Left ventricle myocardium inferior (tissue), 1 donor: ENCODE measurements around the gene ITIH5. TPM values are rescaled to one million over a fixed set of nuclear protein-coding genes. Genes with fewer than 3 reads are reported as not detected.
"Not testable (repeated sequence)": the region's sequence is repeated elsewhere in the genome, so short reads cannot be mapped to it uniquely, and the experiment has no call there.

ENCODE experiments used
- DNase-seq: peaks from one replicate; pipeline ENCODE4 v3.0.0-alpha.2; 2020
- H3K27ac ChIP-seq: fragments of 200-600 bp; replicated peaks from 2 replicates; pipeline ENCODE4 v1.8.0; 2021
- H3K27me3 ChIP-seq: fragments of 200-600 bp; 2 replicates; pipeline ENCODE4 v1.8.0; 2021; ENCODE audit warnings: low read depth
- H3K36me3 ChIP-seq: fragments of 200-600 bp; 2 replicates; pipeline ENCODE4 v1.8.0; 2021
- H3K4me1 ChIP-seq: fragments of 200-600 bp; 2 replicates; pipeline ENCODE4 v1.8.0; 2021
- H3K4me3 ChIP-seq: fragments of 200-600 bp; 2 replicates; pipeline ENCODE4 v1.8.0; 2021; ENCODE audit warnings: mild to moderate bottlenecking, moderate library complexity
- H3K9me3 ChIP-seq: fragments of 200-600 bp; replicated peaks from 2 replicates; pipeline ENCODE4 v1.8.0; 2021
- intact Hi-C: fragments of 100-400 bp; cut with micrococcal nuclease; formaldehyde crosslinking; loops from one replicate; pipeline ENCODE4 v1.11.0; 2022
- long read RNA-seq: library from polyadenylated mRNA; unstranded; transcript quantifications from one replicate; pipeline ENCODE4 v2.0.0, GENCODE V29; 2021
- total RNA-seq: library from RNA; stranded (reverse); fragmentation: NEBNext Ultra II Directional; extraction: Animal tissue kit (Norgen Biotek cat#: 25700); gene quantifications from one replicate; pipeline ENCODE4 v1.2.1, GENCODE V29; 2021
- TF ChIP-seq, protein P1 (sequence below): fragments of 200-600 bp; IDR thresholded peaks from 2 replicates; pipeline ENCODE4 v1.8.0; 2021; ENCODE audit warnings: antibody characterized with exemption, mild to moderate bottlenecking, borderline replicate concordance
- donor health status: DM: no; HTN: yes; CAD: no; lungs with severe emphysema.

The ITIH5 gene
- 10.8 TPM for total RNA-seq
- long read RNA-seq, full-length matches to known transcripts: 16 of 31 reads
- long read RNA-seq, partial matches to known transcripts: 8 of 31 reads
- long read RNA-seq, other reads (novel, unspliced or antisense): 7 of 31 reads

DNA sequence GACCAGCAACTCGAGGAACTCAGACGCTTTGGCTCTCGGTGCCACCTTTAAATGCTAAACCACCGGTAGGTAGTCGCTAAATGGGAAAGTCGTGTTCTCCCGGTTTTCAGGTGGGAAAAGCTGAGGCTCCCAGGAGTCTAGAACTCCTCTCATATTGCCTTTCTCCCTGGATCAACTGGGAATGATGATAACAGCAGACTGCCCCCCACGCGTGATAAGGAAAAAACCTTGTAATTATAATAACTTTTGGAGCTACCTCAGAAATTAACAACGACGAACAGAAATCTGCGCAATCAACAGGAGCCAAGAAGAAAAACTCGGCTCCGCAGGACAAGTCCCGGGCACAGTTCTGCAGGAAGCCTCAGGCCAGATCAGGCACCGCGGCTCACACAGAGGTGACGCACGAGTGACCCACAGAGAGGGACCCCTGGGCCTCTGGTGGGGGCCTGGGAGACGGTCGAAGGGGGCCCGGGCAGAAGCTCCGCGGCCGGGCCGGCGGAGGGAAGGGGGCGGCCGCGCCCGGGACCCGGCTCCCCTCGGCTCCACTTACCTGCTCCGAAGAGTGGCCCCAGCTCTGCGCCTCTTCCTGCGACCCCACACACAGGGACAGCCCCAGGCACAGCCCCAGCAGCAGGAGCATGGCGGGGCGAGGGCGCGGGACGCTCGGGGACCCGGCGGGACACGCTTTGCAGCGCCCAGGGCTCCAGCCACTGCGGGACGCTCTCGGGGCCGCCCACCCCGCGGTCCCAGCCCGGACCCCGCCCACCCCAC lies at the start of gene ITIH5:
TSS of gene ITIH5 (minus strand) at position 714 of the 771 bp plus-strand sequence. CDS start at position 640, 74 bp downstream.
- DNase-seq: peak; percentile 24
- TF ChIP-seq, protein P1, sequence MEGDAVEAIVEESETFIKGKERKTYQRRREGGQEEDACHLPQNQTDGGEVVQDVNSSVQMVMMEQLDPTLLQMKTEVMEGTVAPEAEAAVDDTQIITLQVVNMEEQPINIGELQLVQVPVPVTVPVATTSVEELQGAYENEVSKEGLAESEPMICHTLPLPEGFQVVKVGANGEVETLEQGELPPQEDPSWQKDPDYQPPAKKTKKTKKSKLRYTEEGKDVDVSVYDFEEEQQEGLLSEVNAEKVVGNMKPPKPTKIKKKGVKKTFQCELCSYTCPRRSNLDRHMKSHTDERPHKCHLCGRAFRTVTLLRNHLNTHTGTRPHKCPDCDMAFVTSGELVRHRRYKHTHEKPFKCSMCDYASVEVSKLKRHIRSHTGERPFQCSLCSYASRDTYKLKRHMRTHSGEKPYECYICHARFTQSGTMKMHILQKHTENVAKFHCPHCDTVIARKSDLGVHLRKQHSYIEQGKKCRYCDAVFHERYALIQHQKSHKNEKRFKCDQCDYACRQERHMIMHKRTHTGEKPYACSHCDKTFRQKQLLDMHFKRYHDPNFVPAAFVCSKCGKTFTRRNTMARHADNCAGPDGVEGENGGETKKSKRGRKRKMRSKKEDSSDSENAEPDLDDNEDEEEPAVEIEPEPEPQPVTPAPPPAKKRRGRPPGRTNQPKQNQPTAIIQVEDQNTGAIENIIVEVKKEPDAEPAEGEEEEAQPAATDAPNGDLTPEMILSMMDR: no peak
- Histone ChIP-seq H3K27me3 (peaks cover 67% of the 10 kb centered on the region), H3K9me3 (no peaks in the 10 kb centered on the region), H3K4me1 (peaks cover 24% of the 10 kb centered on the region), H3K27ac (peak within 1 kb of the TSS; percentile 72), H3K36me3 (no peaks in the 10 kb centered on the region), H3K4me3 (peak within 1 kb of the TSS; percentile 84)
- intact Hi-C loops: no loop called here

DNA sequence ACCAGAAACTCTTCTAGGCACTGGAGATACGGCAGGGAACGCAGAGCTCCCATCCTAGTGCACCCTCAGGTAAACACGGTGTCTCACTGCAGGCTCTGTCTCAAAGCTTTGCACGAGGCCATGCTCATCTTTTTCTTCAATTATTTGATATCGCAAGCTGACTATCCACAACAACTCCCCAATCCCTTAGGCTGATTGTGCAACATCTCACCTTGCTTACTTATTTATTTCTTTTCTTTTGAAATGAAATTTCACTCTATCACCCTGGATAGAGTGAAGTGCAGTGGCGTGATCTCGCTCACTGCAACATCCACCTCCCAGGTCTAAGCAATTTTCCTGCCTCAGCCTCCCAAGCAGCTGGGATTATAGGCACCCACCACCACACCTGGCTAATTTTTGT lies 48.7 kb upstream of the ITIH5 start:
- Histone ChIP-seq H3K27ac (no peak overlapping the region), H3K27me3 (peaks cover 6% of the 10 kb centered on the region), H3K9me3 (no peaks in the 10 kb centered on the region), H3K4me1 (no peaks in the 10 kb centered on the region), H3K4me3 (no peak overlapping the region), H3K36me3 (no peaks in the 10 kb centered on the region)
- TF ChIP-seq, protein P1: no peak
- intact Hi-C loops: no loop called here
- no peak for DNase-seq

DNA sequence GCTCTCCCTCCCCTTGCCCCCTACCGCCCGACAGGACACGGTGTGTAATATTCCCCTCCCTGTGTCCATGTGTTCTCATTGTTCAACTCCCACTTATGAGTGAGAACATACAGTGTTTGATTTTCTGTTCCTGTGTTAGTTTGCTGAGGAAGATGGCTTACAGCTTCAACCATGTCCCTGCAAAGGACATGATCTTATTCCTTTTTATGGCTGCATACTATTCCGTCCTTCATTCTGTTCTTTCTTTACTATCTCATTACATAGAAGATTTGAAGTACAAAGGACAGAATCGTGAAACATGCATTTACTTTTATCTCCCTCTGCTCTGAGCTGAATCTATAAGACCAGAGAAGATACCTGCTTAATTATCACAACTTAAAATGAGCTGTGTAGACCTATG lies 44.3 kb upstream of the ITIH5 start:
- intact Hi-C loops, H3K27ac ChIP-seq, DNase-seq, H3K36me3 ChIP-seq, H3K4me1 ChIP-seq, H3K4me3 ChIP-seq, H3K9me3 ChIP-seq: not testable (repeated sequence)
- peaks cover 14% of the 10 kb centered on the region for H3K27me3 ChIP-seq

DNA sequence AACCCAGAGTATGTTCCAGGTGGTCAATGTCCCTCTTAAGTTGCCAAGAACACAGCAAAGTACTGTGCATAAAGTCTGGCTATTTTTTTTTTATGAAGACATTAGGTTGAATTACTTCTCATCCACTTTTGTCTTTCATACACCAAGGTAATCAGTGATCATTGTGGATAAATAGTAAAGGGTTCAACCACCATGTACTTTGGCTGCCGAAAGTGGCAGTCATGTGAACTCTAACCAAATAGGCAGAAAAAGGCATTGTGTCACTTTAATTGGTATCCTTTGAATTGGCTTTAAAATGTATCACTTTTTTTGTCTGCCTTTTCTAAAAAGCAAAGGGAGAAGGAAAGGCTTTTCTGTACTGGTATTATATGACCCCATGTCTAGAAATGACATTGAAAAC lies 43.7 kb upstream of the ITIH5 start:
- peaks cover 20% of the 10 kb centered on the region for H3K27me3 ChIP-seq
- no peak for DNase-seq
- H3K27ac ChIP-seq: no peak overlapping the region
- intact Hi-C loops: no loop called here
- no peaks in the 10 kb centered on the region for H3K9me3 ChIP-seq
- TF ChIP-seq, protein P1: no peak
- no peaks in the 10 kb centered on the region for H3K36me3 ChIP-seq
- H3K4me3 ChIP-seq: no peak overlapping the region
- no peaks in the 10 kb centered on the region for H3K4me1 ChIP-seq

DNA sequence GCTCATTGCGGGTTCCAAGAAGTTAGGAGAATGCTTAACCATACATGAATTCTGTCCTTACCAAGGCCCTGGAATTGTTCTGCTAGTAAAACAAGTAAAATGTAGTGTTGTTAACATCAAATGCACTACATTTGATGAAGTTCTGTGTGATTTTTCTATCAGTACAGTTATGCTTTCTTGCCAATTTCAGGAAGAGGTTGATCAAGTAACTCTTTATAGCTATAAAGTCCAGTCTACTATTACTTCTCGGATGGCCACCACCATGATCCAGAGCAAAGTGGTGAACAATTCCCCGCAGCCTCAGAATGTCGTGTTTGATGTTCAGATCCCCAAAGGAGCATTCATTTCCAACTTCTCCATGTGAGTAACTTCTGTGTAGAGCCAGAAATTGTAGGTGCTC lies 42.1 kb upstream of the ITIH5 start:
- no peaks in the 10 kb centered on the region for H3K9me3 ChIP-seq
- H3K36me3 ChIP-seq: no peaks in the 10 kb centered on the region
- no peak for DNase-seq
- intact Hi-C loops: no loop called here
- H3K4me3 ChIP-seq: no peak overlapping the region
- H3K4me1 ChIP-seq: no peaks in the 10 kb centered on the region
- TF ChIP-seq, protein P1: no peak
- peaks cover 34% of the 10 kb centered on the region for H3K27me3 ChIP-seq
- no peak overlapping the region for H3K27ac ChIP-seq

DNA sequence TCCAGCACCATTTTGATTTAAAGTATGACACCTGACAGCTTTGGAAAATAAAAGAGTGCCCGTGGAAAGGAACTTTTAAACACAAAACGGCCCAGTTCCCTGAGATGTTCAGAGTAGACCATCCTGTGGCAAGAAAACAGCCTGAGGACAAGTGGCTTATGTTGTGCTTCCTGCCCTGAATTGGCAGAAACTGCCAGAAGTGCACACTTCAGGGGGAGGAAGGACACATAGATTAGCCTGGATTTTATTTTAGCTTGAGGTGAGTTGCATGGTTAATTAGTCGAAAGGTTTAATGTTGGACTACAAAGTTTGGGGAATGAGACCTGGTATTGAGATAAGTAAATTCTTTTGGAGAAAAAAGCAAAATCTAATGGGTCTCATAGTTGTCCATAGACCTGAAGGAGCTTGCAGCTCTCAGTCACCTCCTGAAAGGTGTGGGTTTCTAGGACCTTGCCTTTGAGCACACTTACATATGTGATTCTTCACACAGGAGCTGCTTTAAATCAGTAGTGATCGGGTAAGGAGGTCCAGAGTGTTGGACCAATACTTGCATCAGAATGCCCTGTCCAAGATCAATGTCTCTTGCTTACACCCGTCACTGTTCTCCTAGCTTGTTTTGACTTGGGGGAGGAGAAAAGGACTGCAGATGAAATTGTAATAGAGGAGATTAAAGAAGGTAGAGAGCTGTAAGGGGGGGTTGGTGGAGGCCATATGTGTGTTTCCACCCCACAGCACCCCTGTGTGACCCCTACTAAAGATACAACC lies 41.3 kb upstream of the ITIH5 start:
- Histone ChIP-seq H3K4me3 (no peak overlapping the region), H3K36me3 (no peaks in the 10 kb centered on the region), H3K27ac (no peak overlapping the region), H3K27me3 (peaks cover 42% of the 10 kb centered on the region), H3K4me1 (no peaks in the 10 kb centered on the region), H3K9me3 (no peaks in the 10 kb centered on the region)
- no peak for DNase-seq
- TF ChIP-seq, protein P1: no peak
- intact Hi-C loops: no loop called here
